GM19035 (cell line): ENCODE measurements around the gene SENP1.

Experiments used
- ATAC-seq: cut with Tn5 transposase; IDR thresholded peaks from one replicate; pipeline ENCODE4 v1.9.1; 2021; ENCODE audit not compliant: unreplicated experiment

SENP1 gene

DNA sequence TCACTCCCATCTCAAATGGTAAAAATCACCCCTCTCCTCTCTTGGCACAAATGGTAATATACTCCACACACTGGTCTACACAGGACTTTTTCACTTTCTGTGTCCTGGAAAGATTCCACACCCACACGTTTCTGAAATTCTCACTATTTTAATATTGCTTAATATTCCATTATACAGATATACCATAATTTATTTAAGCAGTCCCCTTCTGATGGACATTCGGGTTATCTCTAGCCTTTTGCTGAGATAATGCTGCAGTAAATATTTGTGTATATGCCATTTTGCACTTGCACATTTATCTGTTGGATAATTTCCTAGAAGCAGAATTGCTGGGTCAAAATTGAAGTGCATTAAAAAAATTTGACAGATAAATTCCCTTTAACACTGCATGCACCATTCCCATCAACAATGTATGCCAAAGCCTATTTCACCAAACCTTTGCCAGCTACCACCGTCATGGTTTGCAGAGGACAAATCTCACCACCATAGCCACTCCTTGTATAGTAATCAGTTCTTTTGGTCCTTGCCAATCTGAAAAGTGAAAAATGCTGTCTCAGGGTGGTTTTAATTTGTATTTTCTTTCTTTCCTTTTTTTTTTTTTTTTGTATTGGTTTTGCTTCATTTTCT is 86.1 kb downstream of the SENP1 start:
- no peak for ATAC-seq

DNA sequence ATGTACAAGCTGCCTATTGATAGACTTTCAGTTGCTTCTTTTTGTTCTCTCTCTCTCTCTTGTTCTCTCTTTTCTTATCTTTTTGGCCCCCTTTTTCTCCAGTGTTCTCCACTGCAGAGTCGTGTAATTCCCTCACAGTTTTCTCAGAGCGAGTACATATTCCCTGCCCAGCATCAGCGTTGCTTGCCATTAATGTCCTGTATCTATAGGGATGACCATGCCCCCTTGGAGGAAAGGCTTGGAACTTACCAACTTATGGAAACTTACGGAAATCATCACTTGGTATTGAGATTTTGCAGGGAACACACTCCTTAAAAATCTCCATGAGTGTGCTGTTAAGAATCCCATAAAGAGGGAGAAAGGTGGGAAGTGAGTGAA is 87.3 kb downstream of the SENP1 start:
- no peak for ATAC-seq

DNA sequence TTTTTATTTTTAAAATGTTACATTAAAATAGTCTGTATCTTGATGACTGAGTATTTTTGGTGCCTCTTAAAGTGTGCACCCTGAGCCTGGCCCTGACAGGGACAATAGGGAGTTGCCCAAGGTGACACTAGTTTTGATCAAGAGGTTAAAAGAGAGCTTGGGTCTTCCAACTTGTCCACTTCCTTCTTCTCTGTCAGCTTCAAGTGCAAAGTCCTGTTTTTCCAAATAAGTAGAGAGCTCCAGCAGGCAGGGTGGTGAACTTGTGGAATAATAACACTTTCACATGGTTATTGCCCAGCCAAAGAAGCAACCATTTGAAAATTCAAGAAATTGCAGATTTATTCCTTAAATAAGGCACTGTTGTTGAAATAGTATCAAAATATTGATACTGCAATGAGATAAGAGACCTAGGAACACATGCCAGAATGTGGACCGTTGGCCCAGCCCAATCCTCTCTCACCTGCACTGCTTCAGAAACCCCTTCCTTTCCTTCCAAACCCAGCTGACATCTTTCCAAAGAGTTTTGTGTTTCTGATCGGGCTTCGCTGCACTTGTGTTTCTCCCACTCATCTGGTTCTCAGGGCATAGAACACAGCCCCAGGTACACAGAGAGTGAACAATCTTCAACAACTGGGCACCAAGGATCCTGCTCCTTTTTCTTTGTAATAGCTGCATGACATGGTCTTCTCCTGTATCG is 87.8 kb downstream of the SENP1 start:
- no peak for ATAC-seq

DNA sequence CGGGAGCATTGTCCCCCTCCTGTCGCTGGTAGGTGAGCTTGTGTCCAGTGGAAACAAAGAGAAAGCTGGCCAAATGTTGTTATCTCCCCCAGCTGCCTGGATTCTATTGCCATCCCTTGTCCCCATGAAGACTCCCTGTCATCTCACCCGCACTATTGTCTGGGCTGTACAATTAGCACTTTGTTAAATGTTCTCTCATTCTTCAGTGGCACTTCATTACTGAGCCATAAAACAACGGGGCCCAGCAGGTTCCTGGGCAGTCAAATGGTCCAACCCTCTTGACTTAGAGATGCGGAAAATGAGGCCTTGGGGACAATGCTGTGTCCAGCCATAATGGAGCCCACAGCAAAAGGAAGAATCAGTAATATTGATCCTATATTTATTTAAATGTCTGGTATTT is 88.4 kb downstream of the SENP1 start:
- ATAC-seq = no peak

DNA sequence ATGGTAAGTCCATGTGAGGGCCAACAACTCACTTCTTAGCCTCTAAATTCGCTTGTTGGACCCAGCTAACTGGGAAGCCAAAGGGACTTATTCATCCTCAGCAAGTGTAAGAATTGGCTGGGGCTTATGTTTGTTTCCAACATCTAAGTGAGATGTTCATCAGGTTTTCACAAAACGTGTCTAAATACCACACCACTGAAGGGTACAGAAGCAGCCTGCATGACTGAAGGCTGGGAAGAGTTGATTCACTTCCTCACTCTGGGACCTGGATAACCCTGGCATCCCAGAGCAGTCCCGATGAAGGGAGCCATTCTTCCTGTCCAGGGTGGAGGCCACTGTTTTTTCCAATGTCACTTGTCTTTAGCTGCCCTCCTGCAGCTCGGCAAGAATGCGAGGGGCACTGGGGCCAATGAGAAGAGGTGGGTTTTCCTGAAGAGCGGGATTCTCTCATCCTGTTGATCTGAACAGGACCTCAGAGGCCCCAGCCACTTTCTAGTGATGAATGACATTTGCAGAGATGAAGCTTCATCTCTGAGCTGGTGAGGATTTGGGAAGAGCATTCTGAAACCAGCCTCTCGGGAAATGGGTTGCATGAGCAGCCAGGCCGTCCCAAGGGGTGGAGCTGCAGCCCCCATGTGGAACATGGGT is 89.4 kb downstream of the SENP1 start:
- ATAC-seq = no peak

DNA sequence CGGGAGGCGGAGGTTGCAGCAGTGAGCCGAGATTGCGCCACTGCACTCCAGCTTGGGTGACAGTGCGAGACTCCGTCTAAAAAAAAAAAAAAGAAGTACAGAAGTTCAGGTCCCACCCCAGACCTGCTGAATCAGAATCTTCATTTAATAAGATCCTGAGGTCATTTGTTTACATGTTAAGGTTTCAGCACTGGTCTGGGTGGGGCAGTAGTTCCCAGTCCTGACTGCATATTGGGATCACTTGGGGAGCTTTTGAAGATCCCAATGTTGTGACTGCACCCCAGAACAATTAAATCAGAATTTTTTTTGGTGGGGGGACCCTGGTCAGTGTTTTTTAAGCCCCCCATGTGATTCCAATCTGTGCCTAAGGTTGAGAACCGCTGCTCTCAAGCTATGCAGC is 89.9 kb downstream of the SENP1 start:
- ATAC-seq = no peak

DNA sequence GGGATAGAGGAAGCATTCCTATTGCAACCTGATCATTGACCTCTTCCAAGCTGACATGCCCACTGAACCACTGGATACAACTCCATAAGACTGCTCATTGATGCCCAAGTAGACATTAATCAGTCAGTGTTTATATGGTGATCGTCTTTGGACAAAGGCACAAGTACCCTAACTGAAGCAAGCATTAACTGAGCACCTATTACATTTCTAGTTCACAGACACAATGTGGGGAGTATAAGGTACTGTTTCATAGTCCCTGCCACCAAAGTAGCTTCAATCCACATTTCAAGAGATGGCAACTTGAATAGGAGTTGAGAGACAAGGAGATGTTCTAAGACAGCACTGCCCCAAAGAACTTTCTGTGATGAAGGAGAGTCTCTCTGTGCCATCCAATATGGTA is 90.8 kb downstream of the SENP1 start:
- ATAC-seq = no peak

DNA sequence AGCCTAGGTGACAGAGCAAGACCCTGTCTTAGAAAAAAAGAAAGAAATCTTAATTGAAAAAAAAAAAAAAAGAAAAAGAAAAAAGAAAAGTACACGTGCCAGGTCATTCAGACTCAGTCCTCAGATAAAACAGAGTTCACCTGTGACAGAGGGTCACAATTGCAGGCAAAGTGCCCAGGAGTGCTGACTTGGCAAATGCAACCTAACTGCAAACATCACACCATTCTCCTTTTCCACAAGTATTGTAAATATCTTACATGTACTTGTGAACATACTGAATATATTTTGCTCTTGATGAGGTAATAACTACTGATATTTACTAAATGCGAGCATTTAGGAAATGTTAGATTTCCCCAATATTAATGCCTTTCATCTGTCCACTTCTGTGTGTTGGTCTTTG is 92.6 kb downstream of the SENP1 start:
- ATAC-seq = no peak

DNA sequence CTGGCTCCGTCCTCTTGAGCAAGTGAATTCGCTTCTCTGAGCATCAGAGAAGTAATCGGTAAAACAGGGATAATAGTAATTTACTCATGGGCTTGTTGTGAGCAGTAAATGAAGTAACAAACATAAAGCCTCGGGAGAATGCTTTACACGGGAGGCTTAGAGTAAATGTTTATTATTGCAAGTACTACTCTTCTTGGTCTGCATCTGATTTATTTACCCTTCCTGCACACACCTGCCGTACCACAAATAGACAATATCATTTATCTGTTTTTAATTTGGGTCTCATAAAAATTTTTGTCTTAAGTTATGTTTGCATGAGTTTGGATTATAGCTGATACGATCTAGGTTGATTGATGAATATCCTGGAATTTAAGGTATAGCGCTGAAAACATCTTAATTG is 93.8 kb downstream of the SENP1 start:
- no peak for ATAC-seq

DNA sequence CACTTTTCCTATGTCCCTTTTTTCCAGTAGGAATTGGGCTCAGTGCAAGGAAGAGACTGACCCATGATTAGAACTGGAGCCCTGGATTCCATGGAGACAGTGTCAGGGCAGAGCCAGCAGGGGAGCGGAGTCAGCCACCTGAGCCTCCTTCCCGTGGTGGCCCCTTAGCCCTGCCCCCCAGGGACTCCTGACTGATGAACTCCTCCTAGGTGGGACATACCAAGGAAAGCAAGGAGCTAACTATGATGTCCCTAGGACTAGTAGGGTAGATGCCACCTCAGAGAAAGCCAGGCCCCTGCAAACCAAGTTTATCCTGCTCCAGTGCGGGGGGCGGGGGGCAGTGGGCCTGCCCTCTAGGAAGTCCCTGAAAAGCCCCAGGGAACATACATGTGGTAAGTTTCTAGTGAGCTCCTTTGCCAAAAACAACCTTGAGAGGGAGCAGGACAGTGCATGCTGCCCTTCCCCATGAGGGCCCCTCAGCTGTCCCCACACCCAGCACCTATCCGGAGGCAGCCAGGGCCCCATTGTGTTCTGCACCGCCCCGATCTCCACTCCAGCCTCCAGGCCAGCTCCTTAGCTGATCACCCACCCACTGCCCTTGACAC is 95.4 kb downstream of the SENP1 start:
- ATAC-seq = no peak

DNA sequence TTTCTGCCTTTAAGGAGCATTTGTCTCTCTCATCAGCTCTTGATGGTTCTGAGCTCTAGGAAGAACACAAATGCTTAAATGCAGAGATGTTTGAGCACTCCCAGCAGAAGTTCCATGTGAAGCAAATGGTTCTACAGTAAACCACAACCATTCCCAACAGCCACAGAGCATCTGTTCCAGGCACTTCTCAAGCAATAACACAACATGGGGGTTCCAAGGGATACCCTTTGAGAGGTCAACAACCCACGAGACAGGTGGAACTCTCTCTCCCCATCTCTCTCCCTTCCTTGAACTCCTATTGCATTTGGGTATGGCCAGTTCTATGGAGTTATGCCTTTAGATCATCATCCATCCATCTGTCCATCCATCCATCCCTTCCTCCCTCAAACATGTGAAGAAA is 96.4 kb downstream of the SENP1 start:
- no peak for ATAC-seq

DNA sequence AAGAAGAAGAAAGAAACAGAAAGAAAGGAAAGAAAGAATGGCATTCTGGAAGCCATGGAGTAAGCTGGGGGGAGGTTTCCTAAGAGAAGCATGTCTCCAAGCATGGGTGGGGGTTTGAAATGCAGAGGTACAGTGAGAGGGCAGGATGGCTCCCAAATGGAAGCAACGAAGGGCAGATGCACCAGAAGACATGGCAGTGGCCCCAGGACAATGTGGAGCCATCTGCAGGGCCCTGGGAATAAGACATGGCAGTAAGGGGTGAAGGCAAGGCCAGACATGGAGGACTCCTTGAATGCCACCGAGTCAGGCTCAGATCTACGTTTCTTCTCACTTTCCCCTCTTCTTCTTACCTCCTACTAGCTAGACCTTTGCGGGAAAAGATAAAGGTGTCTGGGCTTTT is 96.9 kb downstream of the SENP1 start:
- no peak for ATAC-seq

DNA sequence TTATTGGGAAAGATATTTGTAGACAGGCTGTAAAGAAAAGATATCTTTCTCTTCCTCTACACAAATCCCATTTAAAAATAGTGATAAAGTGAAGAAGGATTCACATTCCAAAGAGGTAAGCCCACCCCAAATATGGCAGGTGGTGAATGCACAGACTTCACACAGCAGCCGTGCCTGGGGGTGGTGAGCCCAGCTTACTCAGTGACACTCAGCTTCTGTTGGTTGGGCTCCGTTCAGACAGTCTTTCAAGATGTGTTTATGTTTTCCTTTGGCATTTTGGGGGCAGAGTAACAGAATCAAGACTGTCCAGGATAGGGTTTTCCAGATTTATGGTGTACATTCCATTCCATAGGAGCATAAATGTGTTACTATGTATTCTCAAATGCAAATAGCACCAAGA is 97.5 kb downstream of the SENP1 start:
- ATAC-seq = no peak

DNA sequence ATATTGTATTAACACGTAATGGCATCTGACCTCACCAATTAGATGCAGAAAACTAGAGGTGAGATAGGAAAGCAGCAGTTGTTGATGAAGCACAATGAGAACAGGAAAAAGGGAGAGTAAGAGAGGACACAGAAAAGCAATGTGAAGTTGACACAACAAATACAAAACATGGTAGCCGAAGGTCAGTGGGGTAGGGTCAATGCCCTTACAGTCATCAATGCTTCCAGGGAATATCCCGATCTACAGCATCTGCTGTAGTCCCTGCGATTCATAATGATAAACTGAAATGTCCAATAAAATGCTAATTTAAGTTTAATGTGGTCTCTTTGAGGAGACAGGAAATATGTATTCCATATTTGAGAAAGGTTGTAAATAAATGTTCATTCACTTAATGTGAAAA is 98.7 kb downstream of the SENP1 start:
- no peak for ATAC-seq

DNA sequence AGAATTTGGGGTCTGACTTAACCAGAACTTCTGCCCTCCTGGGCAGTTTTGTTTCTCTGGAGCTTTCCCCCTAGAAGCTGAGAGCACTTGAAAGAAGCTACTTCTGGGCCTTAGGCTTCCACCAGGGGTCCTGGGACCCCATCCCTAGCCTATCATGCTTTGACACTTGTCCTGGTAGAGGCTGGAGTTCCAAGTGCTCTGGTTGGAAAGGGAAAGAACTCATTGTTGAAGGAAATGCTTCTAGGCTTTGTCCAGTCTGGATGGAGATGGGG is 100.2 kb downstream of the SENP1 start:
- no peak for ATAC-seq

DNA sequence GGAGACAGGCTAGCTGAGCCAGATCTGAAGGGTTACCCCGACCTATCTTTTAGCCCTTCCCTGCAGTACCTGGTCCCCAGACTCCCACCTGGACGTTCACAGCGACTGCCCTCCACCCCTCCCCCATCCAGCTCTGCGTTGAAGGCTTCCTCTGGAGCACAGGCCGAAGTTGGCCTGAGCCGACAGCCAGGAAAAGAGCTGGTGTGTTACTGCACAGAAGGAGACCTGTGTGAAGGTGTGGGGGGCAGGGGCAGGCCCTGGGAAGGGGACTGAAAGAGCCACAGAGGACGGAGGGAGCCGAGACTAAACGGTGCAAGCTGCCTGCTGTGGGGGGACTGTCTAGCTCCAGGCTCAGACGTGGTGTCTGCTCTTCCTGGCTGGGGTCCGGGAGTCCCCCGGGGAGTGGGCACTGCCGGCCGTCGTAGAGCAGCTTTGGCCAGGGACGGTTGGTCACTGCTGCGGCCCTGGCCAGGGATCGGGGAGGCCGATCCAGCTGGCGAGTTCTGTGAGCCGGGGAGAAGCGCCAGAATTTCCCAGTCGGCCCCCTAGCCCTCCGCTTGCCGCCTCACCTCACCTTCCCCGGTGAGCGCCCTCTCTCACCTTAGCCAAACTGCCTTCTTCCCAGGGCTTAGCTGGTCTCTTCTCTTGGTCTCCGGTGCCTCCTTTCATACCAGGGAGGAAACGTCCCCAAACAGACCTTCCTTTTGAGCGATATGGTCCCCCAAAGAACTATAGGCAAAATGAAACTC is 100.7 kb downstream of the SENP1 start:
- no peak for ATAC-seq

DNA sequence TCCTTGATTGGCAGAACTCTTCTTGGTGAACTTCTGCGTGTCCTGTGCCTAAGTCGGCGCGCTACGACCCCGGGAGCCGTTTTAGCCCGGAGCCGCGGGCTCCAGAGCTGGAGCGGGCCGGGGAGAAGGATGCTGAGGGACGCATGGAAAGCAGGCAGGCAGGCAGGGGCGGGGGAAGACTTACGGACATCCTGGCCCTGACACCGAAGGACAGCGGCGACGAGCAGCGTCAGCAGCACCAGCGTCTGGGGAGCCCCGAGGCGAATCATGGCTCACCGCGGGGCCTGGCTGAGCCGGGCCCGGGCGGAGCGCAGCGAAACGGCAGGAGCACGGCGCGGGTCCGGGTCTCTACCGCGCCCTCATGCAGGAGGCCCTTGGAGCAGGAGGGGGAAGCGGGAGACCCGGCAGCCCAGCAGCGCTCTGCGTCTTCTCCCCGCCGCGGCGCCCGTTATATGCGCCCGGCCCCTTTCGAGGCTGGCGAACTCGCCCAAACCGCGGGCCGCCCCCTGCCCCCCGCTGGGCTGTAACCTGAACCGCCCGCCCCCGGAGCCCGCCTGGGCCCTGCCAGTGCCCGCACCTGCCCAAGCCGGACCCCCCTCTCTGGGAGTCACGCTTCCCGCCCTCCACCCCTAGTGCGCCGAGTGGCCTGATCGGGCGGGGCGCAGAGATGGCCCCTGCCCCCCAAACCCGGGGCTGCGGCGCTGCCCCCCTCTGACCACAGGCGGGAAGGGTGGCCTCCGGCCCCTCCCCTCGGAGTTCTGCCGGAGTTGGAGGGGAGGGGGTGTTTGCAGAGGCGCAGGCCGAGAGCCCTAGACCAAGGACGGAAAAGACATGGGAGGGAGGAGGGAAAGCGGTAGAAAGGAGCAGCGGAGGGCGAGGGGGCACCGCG is 101.6 kb downstream of the SENP1 start, which contains the start of gene COL2A1:
Gene COL2A1, minus strand, starts transcription at position 424 of the 889 bp plus-strand sequence. Its CDS starts 155 bp downstream, at position 269.
- no peak for ATAC-seq

DNA sequence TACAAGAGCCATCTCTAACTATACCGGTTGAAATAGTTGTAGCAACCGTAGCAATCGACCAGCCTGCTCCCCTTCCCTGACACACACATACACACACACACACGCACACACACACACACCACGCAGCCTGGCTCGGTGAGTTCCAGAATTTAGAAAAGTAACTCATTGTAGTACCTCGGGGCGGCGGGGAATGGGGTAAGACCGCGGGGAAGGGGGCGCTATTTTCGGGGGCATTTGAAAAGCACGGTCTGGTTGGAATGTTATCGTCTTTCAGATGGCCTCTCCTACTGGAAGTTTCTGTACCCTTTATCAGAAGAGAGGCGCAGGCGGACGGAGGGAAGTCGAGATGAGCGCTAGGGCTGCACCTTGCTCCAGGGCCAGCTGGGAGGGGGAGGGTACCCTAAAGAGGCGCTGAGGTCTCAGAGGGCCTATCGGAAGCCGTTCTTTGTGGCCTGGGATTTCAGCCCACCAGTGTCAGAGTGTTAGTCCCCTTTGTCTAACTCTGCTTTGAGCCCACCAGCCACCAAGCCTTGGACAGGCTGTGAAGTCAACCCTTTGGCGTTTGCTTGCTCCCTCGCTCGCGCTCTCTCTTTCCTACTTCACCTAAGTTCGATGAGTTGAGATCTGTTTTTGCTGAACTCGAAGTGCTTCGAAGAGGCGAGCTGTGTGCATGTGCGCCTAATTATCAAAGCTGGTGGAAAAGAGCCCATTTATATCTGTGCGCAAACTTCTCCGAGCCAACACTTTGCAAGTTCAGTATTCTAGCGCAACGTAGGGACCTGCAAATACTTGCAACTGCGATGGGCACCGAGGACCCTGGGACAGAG is 102.4 kb downstream of the SENP1 start:
- ATAC-seq = no peak

DNA sequence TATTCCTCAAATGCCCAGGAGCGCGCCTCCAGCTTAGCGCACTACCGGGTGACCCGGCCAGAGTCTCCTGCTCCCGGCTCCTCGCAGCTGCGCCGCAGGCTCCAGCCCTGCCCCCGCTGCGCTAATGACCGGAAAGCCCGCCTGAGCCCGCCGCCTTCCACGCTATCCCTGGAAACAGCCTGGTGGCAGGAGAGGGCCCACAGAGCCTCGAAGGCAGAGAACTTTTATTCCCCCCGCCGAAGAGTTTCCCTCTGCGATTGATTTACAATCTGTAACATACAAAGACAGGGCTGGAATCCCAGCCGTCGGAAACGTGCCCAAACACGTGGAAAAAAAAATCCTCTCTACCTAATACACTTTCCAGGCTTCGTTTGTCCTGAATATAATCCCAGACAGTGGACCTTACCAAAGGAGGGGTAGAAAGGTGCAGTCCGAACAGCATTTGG is 103.1 kb downstream of the SENP1 start:
- no peak for ATAC-seq

DNA sequence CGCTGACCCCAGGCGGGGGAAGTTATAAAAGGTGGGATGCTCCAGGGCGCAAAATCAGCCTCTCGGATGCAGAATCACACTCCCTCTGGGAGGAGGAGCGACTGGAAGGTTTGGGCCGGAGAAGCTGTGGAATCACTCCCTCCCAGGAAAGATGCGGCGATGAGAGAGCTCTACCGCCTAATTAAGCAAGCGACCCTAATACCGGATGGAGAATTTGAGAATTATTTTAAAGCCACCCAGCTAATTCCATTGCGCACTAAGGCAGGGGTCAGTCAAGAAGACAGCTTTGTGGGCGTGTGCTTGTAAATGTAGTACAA is 103.5 kb downstream of the SENP1 start:
- ATAC-seq = no peak
